ENCODE data around the gene TARS1.
A peak's percentile ranks its signal among the peaks of the same experiment; 100 is the strongest.

TARS1 gene

GRCh38 chr5:33440482-33441240 is at the start of gene TARS1:
TSS of gene TARS1 (plus strand) at chr5:33440965. CDS start at chr5:33441087, 122 bp downstream.
- Histone ChIP-seq H3K9ac (ENCODE audit: low read length) (peak within 1 kb of the TSS; percentile 97), H3K4me1 (ENCODE audit: insufficient read depth, low read length) (peaks cover 35% of the 10 kb centered on the region), H3K4me3 (ENCODE audit: low read depth in 1 of 2, low read length in 2 of 2) (peak within 1 kb of the TSS; percentile 53 to 97), H3K9me3 (ENCODE audit: low read length) (no peaks in the 10 kb centered on the region), H3K27me3 (ENCODE audit: control insufficient read depth in 1 of 2, insufficient read depth in 2 of 2, low read length in 2 of 2) (no peaks in the 10 kb centered on the region), H3K27ac (ENCODE audit: low read depth, low read length) (peak within 1 kb of the TSS; percentile 79), H3K36me3 (ENCODE audit: insufficient read depth, low read length) (peaks cover 5% of the 10 kb centered on the region)

- H3K27ac ChIP-seq (ENCODE audit: low read depth, low read length) = no peak overlapping the region
- no peaks in the 10 kb centered on the region for H3K4me1 ChIP-seq (ENCODE audit: insufficient read depth, low read length)
- H3K4me3 ChIP-seq (ENCODE audit: low read depth in 1 of 2, low read length in 2 of 2) = no peak overlapping the region
- no peaks in the 10 kb centered on the region for H3K9me3 ChIP-seq (ENCODE audit: low read length)
- no peak overlapping the region for H3K9ac ChIP-seq (ENCODE audit: low read length)
- H3K27me3 ChIP-seq (ENCODE audit: control insufficient read depth in 1 of 2, insufficient read depth in 2 of 2, low read length in 2 of 2) = no peaks in the 10 kb centered on the region
- no peaks in the 10 kb centered on the region for H3K36me3 ChIP-seq (ENCODE audit: insufficient read depth, low read length)
These were observed 42.3 kb upstream of the TARS1 start for GRCh38 chr5:33398501-33398900.

DNA sequence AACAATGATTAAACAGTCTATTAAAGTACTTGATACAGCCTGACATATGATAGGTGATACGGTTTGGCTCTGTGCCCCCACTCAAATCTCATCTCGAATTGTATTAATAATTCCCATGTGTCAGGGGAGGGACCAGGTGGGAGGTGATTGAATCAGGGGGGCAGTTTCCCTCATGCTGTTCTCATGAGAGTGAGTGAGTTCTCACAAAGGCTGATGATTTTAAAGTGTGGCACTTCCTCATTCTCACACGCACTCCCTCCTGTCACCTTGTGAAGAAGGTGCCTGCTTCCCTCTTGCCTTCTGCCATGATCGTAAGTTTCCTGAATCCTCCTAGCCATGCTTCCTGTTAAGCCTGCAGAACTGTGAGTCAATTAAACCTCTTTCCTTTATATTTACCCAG is 40.1 kb upstream of the TARS1 start:
- Histone ChIP-seq H3K9ac (ENCODE audit: low read length) (no peak overlapping the region), H3K36me3 (ENCODE audit: insufficient read depth, low read length) (no peaks in the 10 kb centered on the region), H3K9me3 (ENCODE audit: low read length) (no peaks in the 10 kb centered on the region), H3K4me3 (ENCODE audit: low read depth in 1 of 2, low read length in 2 of 2) (no peak overlapping the region), H3K27ac (ENCODE audit: low read depth, low read length) (no peak overlapping the region), H3K4me1 (ENCODE audit: insufficient read depth, low read length) (no peaks in the 10 kb centered on the region), H3K27me3 (ENCODE audit: control insufficient read depth in 1 of 2, insufficient read depth in 2 of 2, low read length in 2 of 2) (no peaks in the 10 kb centered on the region)

DNA sequence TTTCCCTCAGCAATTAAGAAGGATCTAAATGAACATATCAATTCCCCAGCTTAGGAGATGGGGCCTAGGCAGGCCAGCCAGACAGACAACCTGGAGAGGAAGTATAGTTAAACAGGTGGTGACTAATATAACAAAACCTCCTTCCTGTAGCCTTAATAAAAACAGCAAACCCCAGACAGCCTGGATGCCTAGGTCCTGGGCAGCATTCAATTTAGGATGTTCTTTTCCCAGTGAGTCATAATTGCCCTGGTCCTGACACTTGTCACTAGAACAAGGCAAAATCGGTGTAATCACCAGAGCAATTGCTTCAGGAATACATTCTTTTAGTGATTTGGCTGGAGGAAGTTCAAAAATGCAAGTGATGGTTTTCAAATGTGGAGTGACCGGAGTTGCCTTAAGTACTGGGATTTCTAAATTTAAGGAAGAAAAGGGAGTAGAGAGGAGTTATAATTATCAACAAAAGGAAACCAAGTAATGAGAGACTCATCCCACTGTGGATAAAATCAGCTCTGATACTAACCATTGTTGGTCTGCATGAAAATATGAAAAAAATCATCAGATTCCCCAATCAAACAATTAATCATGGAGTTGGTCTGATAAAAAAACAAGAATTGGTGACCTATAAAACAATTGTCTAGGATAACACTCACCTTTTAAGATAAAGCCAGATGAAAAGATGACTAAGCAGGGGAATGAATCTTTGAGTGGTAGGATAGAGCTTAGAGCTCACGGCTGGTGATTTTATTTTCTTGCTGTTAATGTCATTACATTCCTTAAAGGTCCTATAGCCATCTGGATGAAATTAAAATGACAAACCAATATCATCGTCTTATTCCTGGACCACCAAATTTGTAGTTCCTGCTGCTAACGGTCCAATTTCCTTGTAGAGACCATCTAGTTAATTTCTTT is 39.0 kb upstream of the TARS1 start:
- Histone ChIP-seq H3K9me3 (ENCODE audit: low read length) (no peaks in the 10 kb centered on the region), H3K4me3 (ENCODE audit: low read depth in 1 of 2, low read length in 2 of 2) (no peak overlapping the region), H3K27me3 (ENCODE audit: control insufficient read depth in 1 of 2, insufficient read depth in 2 of 2, low read length in 2 of 2) (no peaks in the 10 kb centered on the region), H3K27ac (ENCODE audit: low read depth, low read length) (no peak overlapping the region), H3K4me1 (ENCODE audit: insufficient read depth, low read length) (no peaks in the 10 kb centered on the region), H3K36me3 (ENCODE audit: insufficient read depth, low read length) (no peaks in the 10 kb centered on the region), H3K9ac (ENCODE audit: low read length) (no peak overlapping the region)

DNA sequence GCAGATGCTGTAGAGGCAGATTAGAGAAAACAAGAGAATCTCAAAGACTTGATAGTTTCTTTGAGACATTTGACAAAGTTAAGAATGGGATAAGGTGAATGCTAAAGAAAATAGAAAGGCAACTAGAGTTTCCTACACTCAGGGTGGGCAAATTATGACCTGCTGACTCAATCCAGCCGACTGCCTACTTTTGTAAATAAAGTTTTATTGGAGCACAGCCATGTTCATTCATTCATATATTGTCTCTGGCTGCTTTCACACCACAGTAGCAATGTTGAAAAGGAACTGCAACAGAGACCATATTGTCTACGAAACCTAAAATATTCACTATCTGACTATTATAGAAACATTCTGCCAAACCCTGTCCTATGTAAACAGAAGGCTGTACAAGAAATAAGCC is 37.6 kb upstream of the TARS1 start:
- Histone ChIP-seq H3K4me3 (ENCODE audit: low read depth in 1 of 2, low read length in 2 of 2) (no peak overlapping the region), H3K27ac (ENCODE audit: low read depth, low read length) (no peak overlapping the region), H3K9me3 (ENCODE audit: low read length) (no peaks in the 10 kb centered on the region), H3K36me3 (ENCODE audit: insufficient read depth, low read length) (no peaks in the 10 kb centered on the region), H3K27me3 (ENCODE audit: control insufficient read depth in 1 of 2, insufficient read depth in 2 of 2, low read length in 2 of 2) (no peaks in the 10 kb centered on the region), H3K9ac (ENCODE audit: low read length) (no peak overlapping the region), H3K4me1 (ENCODE audit: insufficient read depth, low read length) (peaks cover 3% of the 10 kb centered on the region)

DNA sequence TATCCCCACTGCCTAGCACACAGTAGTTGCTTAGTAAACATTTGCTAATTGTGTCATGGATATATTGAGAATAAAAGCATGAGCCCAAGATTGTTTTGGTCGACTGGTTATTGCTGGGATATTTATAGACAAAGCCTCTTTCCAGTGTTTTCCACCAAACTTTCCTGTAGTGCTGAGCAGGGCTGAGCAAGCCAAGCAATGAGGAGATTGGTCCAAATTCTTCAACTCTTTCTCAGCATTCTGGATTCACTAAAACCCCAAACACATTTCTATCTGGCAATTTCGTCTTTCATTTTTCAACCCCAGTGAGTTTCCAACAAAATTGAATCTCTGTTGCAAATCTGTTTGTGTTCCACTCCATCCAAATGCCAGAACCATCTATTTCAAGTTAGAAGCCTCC is 31.9 kb upstream of the TARS1 start:
- Histone ChIP-seq H3K27me3 (ENCODE audit: control insufficient read depth in 1 of 2, insufficient read depth in 2 of 2, low read length in 2 of 2) (no peaks in the 10 kb centered on the region), H3K36me3 (ENCODE audit: insufficient read depth, low read length) (no peaks in the 10 kb centered on the region), H3K9me3 (ENCODE audit: low read length) (no peaks in the 10 kb centered on the region), H3K4me3 (ENCODE audit: low read depth in 1 of 2, low read length in 2 of 2) (no peak overlapping the region), H3K9ac (ENCODE audit: low read length) (no peak overlapping the region), H3K4me1 (ENCODE audit: insufficient read depth, low read length) (peaks cover 33% of the 10 kb centered on the region), H3K27ac (ENCODE audit: low read depth, low read length) (peak overlapping the region; percentile 78)

- peak overlapping the region; percentile 78 for H3K27ac ChIP-seq (ENCODE audit: low read depth, low read length)
- no peak overlapping the region for H3K9ac ChIP-seq (ENCODE audit: low read length)
- no peaks in the 10 kb centered on the region for H3K36me3 ChIP-seq (ENCODE audit: insufficient read depth, low read length)
- no peaks in the 10 kb centered on the region for H3K9me3 ChIP-seq (ENCODE audit: low read length)
- H3K27me3 ChIP-seq (ENCODE audit: control insufficient read depth in 1 of 2, insufficient read depth in 2 of 2, low read length in 2 of 2) = no peaks in the 10 kb centered on the region
- no peak overlapping the region for H3K4me3 ChIP-seq (ENCODE audit: low read depth in 1 of 2, low read length in 2 of 2)
- H3K4me1 ChIP-seq (ENCODE audit: insufficient read depth, low read length) = peaks cover 33% of the 10 kb centered on the region
These were observed 31.2 kb upstream of the TARS1 start for GRCh38 chr5:33409435-33410170.

- no peaks in the 10 kb centered on the region for H3K9me3 ChIP-seq (ENCODE audit: low read length)
- peaks cover 33% of the 10 kb centered on the region for H3K4me1 ChIP-seq (ENCODE audit: insufficient read depth, low read length)
- no peak overlapping the region for H3K4me3 ChIP-seq (ENCODE audit: low read depth in 1 of 2, low read length in 2 of 2)
- H3K27me3 ChIP-seq (ENCODE audit: control insufficient read depth in 1 of 2, insufficient read depth in 2 of 2, low read length in 2 of 2) = no peaks in the 10 kb centered on the region
- no peak overlapping the region for H3K9ac ChIP-seq (ENCODE audit: low read length)
- no peaks in the 10 kb centered on the region for H3K36me3 ChIP-seq (ENCODE audit: insufficient read depth, low read length)
- H3K27ac ChIP-seq (ENCODE audit: low read depth, low read length) = peak overlapping the region; percentile 78
These were observed 30.5 kb upstream of the TARS1 start for GRCh38 chr5:33410221-33410620.

- H3K9me3 ChIP-seq (ENCODE audit: low read length) = no peaks in the 10 kb centered on the region
- no peaks in the 10 kb centered on the region for H3K36me3 ChIP-seq (ENCODE audit: insufficient read depth, low read length)
- no peak overlapping the region for H3K9ac ChIP-seq (ENCODE audit: low read length)
- H3K27ac ChIP-seq (ENCODE audit: low read depth, low read length) = no peak overlapping the region
- peaks cover 33% of the 10 kb centered on the region for H3K4me1 ChIP-seq (ENCODE audit: insufficient read depth, low read length)
- H3K4me3 ChIP-seq (ENCODE audit: low read depth in 1 of 2, low read length in 2 of 2) = no peak overlapping the region
- no peaks in the 10 kb centered on the region for H3K27me3 ChIP-seq (ENCODE audit: control insufficient read depth in 1 of 2, insufficient read depth in 2 of 2, low read length in 2 of 2)
These were observed 29.3 kb upstream of the TARS1 start for GRCh38 chr5:33411498-33411897.

DNA sequence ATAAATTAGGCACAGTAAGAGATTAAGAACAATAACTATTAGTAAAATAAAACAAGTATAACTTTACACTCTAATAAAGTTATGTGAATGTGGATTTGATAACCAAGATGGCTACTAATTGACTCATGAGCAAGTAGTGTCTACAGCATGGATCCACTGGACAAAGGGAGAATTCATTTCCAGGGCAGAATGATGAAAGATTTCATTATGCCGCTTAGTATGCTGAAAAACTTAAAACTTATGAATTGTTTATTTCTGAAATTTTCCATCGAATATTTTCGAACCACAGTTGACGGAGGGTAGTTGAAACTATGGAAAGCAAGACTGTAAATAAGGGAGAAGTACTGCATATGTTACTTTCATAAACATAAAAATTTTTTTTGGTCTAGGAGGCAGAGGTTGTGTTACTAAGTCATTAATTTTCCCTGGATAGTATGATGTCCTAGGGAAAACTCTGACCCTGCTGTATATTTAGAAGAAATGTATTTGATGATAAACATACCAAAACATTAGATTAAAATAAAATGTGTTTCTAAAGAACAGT is 24.9 kb upstream of the TARS1 start:
- Histone ChIP-seq H3K4me1 (ENCODE audit: insufficient read depth, low read length) (peaks cover 21% of the 10 kb centered on the region), H3K9ac (ENCODE audit: low read length) (no peak overlapping the region), H3K27ac (ENCODE audit: low read depth, low read length) (no peak overlapping the region), H3K4me3 (ENCODE audit: low read depth in 1 of 2, low read length in 2 of 2) (no peak overlapping the region), H3K36me3 (ENCODE audit: insufficient read depth, low read length) (no peaks in the 10 kb centered on the region), H3K9me3 (ENCODE audit: low read length) (no peaks in the 10 kb centered on the region), H3K27me3 (ENCODE audit: control insufficient read depth in 1 of 2, insufficient read depth in 2 of 2, low read length in 2 of 2) (no peaks in the 10 kb centered on the region)

- H3K4me3 ChIP-seq (ENCODE audit: low read depth in 1 of 2, low read length in 2 of 2) = no peak overlapping the region
- no peaks in the 10 kb centered on the region for H3K36me3 ChIP-seq (ENCODE audit: insufficient read depth, low read length)
- H3K27me3 ChIP-seq (ENCODE audit: control insufficient read depth in 1 of 2, insufficient read depth in 2 of 2, low read length in 2 of 2) = no peaks in the 10 kb centered on the region
- no peaks in the 10 kb centered on the region for H3K9me3 ChIP-seq (ENCODE audit: low read length)
- H3K9ac ChIP-seq (ENCODE audit: low read length) = no peak overlapping the region
- peaks cover 28% of the 10 kb centered on the region for H3K4me1 ChIP-seq (ENCODE audit: insufficient read depth, low read length)
- H3K27ac ChIP-seq (ENCODE audit: low read depth, low read length) = no peak overlapping the region
These were observed 23.1 kb upstream of the TARS1 start for GRCh38 chr5:33417632-33418031.
